ENCODE measurements around the gene SPNS1.

DNA sequence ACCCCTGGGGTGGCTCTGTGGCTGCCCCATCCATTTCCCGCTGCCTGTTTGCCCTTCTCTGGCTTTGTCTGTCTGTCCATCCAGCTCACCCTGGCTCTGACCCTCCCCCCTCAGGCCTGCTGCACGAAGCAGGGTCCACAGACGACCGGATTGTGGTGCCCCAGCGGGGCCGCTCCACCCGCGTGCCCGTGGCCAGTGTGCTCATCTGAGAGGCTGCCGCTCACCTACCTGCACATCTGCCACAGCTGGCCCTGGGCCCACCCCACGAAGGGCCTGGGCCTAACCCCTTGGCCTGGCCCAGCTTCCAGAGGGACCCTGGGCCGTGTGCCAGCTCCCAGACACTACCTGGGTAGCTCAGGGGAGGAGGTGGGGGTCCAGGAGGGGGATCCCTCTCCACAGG lies 9.5 kb downstream of the SPNS1 start:
- TF ChIP-seq CTCF (IDR thresholded peaks at IDR 0.05) (no peak), POLR2A (IDR thresholded peaks at IDR 0.05) (no peak), EP300 (IDR thresholded peaks at IDR 0.05) (no peak)
